Caco-2 (cell line): ENCODE data around the gene JAK1. TPM values are rescaled to one million over a fixed set of nuclear protein-coding genes. Genes with fewer than 3 reads are reported as not detected.

ENCODE experiments used
- BruUV-seq: library from RNA; stranded (reverse); fragments of 400-500 nt; replicated peaks from 2 replicates; lab custom pipeline; 2021; lab: Mats Ljungman, UMichigan
- CTCF ChIA-PET: fragments of 300-600 bp; sonication (Branson Sonifier 250); formaldehyde crosslinking; loops from one replicate; lab custom pipeline; 2022; ENCODE audit warnings: antibody characterized with exemption; lab: Charles Lee
- POLR2A ChIA-PET: fragments of 300-600 bp; sonication (Branson Sonifier 250); formaldehyde crosslinking; loops from one replicate; lab custom pipeline; 2022; ENCODE audit warnings: antibody characterized with exemption; lab: Charles Lee
- DNase-seq, 2 experiments: peaks; one replicate each; pipeline versions ENCODE4 v3.0.0 to v3.0.0-alpha.2; 2020 to 2022
- H3K27me3 ChIP-seq: replicated peaks from 2 replicates; pipeline ENCODE4 v1.6.0; 2011; ENCODE audit warnings: low read length; ENCODE audit not compliant: control insufficient read depth, insufficient read depth
- H3K36me3 ChIP-seq: 2 replicates; pipeline ENCODE4 v1.5.1; 2011; ENCODE audit warnings: low read length; ENCODE audit not compliant: control insufficient read depth, insufficient read depth
- H3K4me1 ChIP-seq: fragments of 250-450 bp; sonication (Bioruptor Pico); 2 replicates; pipeline ENCODE4 v1.5.1; 2020; ENCODE audit warnings: mild to moderate bottlenecking
- H3K4me3 ChIP-seq: 2 replicates; pipeline ENCODE4 v1.5.1; 2011; ENCODE audit warnings: low read depth, mild to moderate bottlenecking, control low read depth, low read length
- H3K9me3 ChIP-seq: fragments of 250-450 bp; sonication (Bioruptor Pico); 2 replicates; pipeline ENCODE4 v1.5.1; 2020; ENCODE audit warnings: mild to moderate bottlenecking, moderate library complexity
- H3K27ac Mint-ChIP-seq: one replicate; pipeline ENCODE4 v1.8.0; 2022; ENCODE audit warnings: mixed read lengths; ENCODE audit not compliant: unreplicated experiment
- H3K27me3 Mint-ChIP-seq: one replicate; pipeline ENCODE4 v1.8.0; 2022; ENCODE audit warnings: mixed read lengths; ENCODE audit not compliant: insufficient read depth, unreplicated experiment
- H3K36me3 Mint-ChIP-seq: one replicate; pipeline ENCODE4 v1.8.0; 2022; ENCODE audit warnings: mild to moderate bottlenecking, mixed read lengths; ENCODE audit not compliant: insufficient read depth, unreplicated experiment
- H3K4me1 Mint-ChIP-seq: one replicate; pipeline ENCODE4 v1.8.0; 2022; ENCODE audit warnings: low read depth, mixed read lengths; ENCODE audit not compliant: unreplicated experiment
- H3K4me3 Mint-ChIP-seq: one replicate; pipeline ENCODE4 v1.8.0; 2022; ENCODE audit warnings: mild to moderate bottlenecking, moderate library complexity, mixed read lengths; ENCODE audit not compliant: unreplicated experiment
- H3K9me3 Mint-ChIP-seq: one replicate; pipeline ENCODE4 v1.8.0; 2022; ENCODE audit warnings: mixed read lengths; ENCODE audit not compliant: unreplicated experiment
- CTCF ChIP-seq, 2 experiments: fragments of 200-600 bp in 1 of 2; IDR thresholded peaks; 1 replicate in 1 of 2; 2 replicates in 1 of 2; pipeline versions ENCODE4 v1.5.1 to v1.8.0; 2011 to 2022; ENCODE audit warnings: antibody characterized with exemption in 1 of 2, control low read depth in 1 of 2, inconsistent platforms in 1 of 2, low read depth in 1 of 2, low read length in 1 of 2, mild to moderate bottlenecking in 1 of 2, moderate library complexity in 1 of 2; ENCODE audit not compliant: insufficient read depth in 1 of 2, severe bottlenecking in 1 of 2, unreplicated experiment in 1 of 2
- intact Hi-C: fragments of 100-400 bp; cut with micrococcal nuclease; formaldehyde crosslinking; loops from one replicate; pipeline ENCODE4 v1.10.0; 2022; ENCODE audit not compliant: unreplicated experiment
- total RNA-seq: library from RNA; stranded (reverse); gene quantifications from 2 replicates; pipeline ENCODE4 v1.2.3, GENCODE V29; 2022

Gene JAK1
- total RNA-seq, 1 experiment from 2014 or later, result 35.5 TPM

GRCh38 chr1:64965366-64966157 is 787 bp downstream of the JAK1 start:
- Histone ChIP-seq H3K4me3 (peak overlapping the region; percentile 68), H3K36me3 (no peaks in the 10 kb centered on the region), H3K4me1 (no peaks in the 10 kb centered on the region), H3K9me3 (no peaks in the 10 kb centered on the region), H3K27me3 (no peaks in the 10 kb centered on the region)
- Mint-ChIP-seq H3K27me3 (no peaks in the 10 kb centered on the region), H3K4me1 (no peaks in the 10 kb centered on the region), H3K27ac (peak overlapping the region; percentile 39), H3K9me3 (no peaks in the 10 kb centered on the region), H3K4me3 (peak overlapping the region; percentile 75), H3K36me3 (peaks cover 6% of the 10 kb centered on the region)
- no peak for TF ChIP-seq CTCF (IDR thresholded peaks at IDR 0.05; ENCODE audit: insufficient read depth in 1 of 2, low read depth in 1 of 2, low read length in 1 of 2, severe bottlenecking in 1 of 2, unreplicated experiment in 1 of 2)
- intact Hi-C loops, result loop anchor here (1.0 to 5.0 kb wide), 5 partner anchors 17 to 104 kb away; no protein-coding TSS in a partner anchor
- POLR2A ChIA-PET, result interaction anchor here (0.6 to 1.3 kb wide), 2 partner anchors 37 to 454 kb away, joined by 3 to 5 read pairs; no protein-coding TSS in a partner anchor
- CTCF ChIA-PET, result no interaction called here
- no TSS peak for BruUV-seq
- peak; percentile 25 to 33 for DNase-seq

- Mint-ChIP-seq H3K27me3 (no peaks in the 10 kb centered on the region), H3K27ac (no peak overlapping the region), H3K4me1 (no peaks in the 10 kb centered on the region), H3K9me3 (no peaks in the 10 kb centered on the region), H3K36me3 (peaks cover 8% of the 10 kb centered on the region), H3K4me3 (no peak overlapping the region)
- DNase-seq, result no peak
- ChIA-PET POLR2A (no interaction called here), CTCF (no interaction called here)
- H3K27me3 ChIP-seq, result no peaks in the 10 kb centered on the region
- no peak for TF ChIP-seq CTCF (IDR thresholded peaks at IDR 0.05; ENCODE audit: insufficient read depth in 1 of 2, low read depth in 1 of 2, low read length in 1 of 2, severe bottlenecking in 1 of 2, unreplicated experiment in 1 of 2)
- H3K4me1 ChIP-seq, result no peaks in the 10 kb centered on the region
- no peaks in the 10 kb centered on the region for H3K9me3 ChIP-seq
- H3K4me3 ChIP-seq, result no peak overlapping the region
- no TSS peak for BruUV-seq
- intact Hi-C loops, result no loop called here
- H3K36me3 ChIP-seq, result no peaks in the 10 kb centered on the region
Observed at GRCh38 chr1:64963466-64963865, 2.9 kb downstream of the JAK1 start.

GRCh38 chr1:64962441-64962840 is 3.9 kb downstream of the JAK1 start:
- H3K27ac Mint-ChIP-seq, result no peak overlapping the region
- no peaks in the 10 kb centered on the region for H3K4me1 Mint-ChIP-seq
- no peaks in the 10 kb centered on the region for H3K9me3 Mint-ChIP-seq
- Histone ChIP-seq H3K36me3 (no peaks in the 10 kb centered on the region), H3K27me3 (no peaks in the 10 kb centered on the region), H3K4me3 (no peak overlapping the region), H3K4me1 (no peaks in the 10 kb centered on the region), H3K9me3 (no peaks in the 10 kb centered on the region)
- intact Hi-C loops, result no loop called here
- TF ChIP-seq CTCF (IDR thresholded peaks at IDR 0.05; ENCODE audit: insufficient read depth in 1 of 2, low read depth in 1 of 2, low read length in 1 of 2, severe bottlenecking in 1 of 2, unreplicated experiment in 1 of 2), result no peak
- H3K4me3 Mint-ChIP-seq, result no peak overlapping the region
- ChIA-PET POLR2A (no interaction called here), CTCF (no interaction called here)
- peaks cover 8% of the 10 kb centered on the region for H3K36me3 Mint-ChIP-seq
- no TSS peak for BruUV-seq
- DNase-seq, result no peak
- no peaks in the 10 kb centered on the region for H3K27me3 Mint-ChIP-seq
